ENCODE results near the gene BCKDHB. TPM values are rescaled to one million over a fixed set of nuclear protein-coding genes. Genes with fewer than 3 reads are reported as not detected.

The BCKDHB gene
- total RNA-seq, 2 donors from 2014 or later: 19.0 to 33.0 TPM

- 33% methylated on average over 2 of the region's 2 CpGs for WGBS
- no peaks in the 10 kb centered on the region for H3K4me1 ChIP-seq (replicated peaks)
- H3K27ac ChIP-seq: no peak overlapping the region
- TF ChIP-seq CTCF (IDR thresholded peaks at IDR 0.05) (no peak), POLR2A (IDR thresholded peaks at IDR 0.05) (no peak), POLR2AphosphoS5 (IDR thresholded peaks at IDR 0.05) (no peak)
- H3K36me3 ChIP-seq: no peaks in the 10 kb centered on the region
- intact Hi-C loops (cut with DNase I): no loop called here
- H3K27me3 ChIP-seq (replicated peaks; ENCODE audit: insufficient read depth): no peaks in the 10 kb centered on the region
- no peak for DNase-seq (ENCODE audit: low spot score)
- no peak overlapping the region for H3K4me3 ChIP-seq
- H3K9me3 ChIP-seq: no peaks in the 10 kb centered on the region
Observed at GRCh38 chr6:80357674-80358073, 251.2 kb downstream of the BCKDHB start.

DNA sequence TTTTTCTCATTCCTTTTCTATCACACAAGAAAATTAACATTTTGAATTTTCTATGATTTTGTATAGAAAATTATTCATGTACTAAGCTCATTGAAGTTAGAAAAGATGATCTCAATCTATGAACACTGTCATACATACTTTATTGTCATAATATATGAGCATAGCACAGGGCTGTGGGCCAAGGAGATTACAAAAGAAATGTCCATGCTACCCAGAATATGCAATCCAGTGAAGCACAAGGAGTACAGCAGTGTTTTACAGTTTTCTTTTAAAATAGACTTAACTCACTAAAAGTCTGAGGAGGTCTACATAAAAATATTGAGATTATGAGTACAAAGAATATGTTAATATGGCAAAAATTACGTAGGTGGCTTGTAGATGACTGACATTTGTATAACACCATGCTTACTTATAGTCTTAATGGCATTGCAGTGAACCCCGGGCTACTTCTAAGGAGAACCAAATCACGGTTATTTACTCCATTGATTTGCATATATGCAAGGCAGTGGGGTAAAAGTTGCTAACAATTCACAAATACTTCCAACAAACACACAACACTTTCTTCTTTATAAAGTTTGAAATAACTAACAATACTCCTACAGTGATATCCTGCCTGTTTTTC is 257.1 kb downstream of the BCKDHB start:
- no peak for TF ChIP-seq CTCF (IDR thresholded peaks at IDR 0.05)
- no peak for TF ChIP-seq POLR2A (IDR thresholded peaks at IDR 0.05)
- TF ChIP-seq POLR2AphosphoS5 (IDR thresholded peaks at IDR 0.05): no peak
- H3K27ac ChIP-seq: no peak overlapping the region
- no peak for DNase-seq (ENCODE audit: low spot score)
- H3K9me3 ChIP-seq: no peaks in the 10 kb centered on the region
- intact Hi-C loops (cut with DNase I): no loop called here
- no peaks in the 10 kb centered on the region for H3K4me1 ChIP-seq (replicated peaks)
- no peaks in the 10 kb centered on the region for H3K36me3 ChIP-seq
- no peaks in the 10 kb centered on the region for H3K27me3 ChIP-seq (replicated peaks; ENCODE audit: insufficient read depth)
- no peak overlapping the region for H3K4me3 ChIP-seq
- WGBS: 83% methylated on average over 3 of the region's 3 CpGs

GRCh38 chr6:80364149-80364548 is 257.7 kb downstream of the BCKDHB start:
- intact Hi-C loops (cut with DNase I): no loop called here
- 84% methylated on average over 3 of the region's 3 CpGs for WGBS
- Histone ChIP-seq H3K9me3 (no peaks in the 10 kb centered on the region), H3K36me3 (no peaks in the 10 kb centered on the region), H3K4me3 (no peak overlapping the region), H3K27ac (no peak overlapping the region), H3K27me3 (replicated peaks; ENCODE audit: insufficient read depth) (no peaks in the 10 kb centered on the region), H3K4me1 (replicated peaks) (no peaks in the 10 kb centered on the region)
- DNase-seq (ENCODE audit: low spot score): no peak
- TF ChIP-seq POLR2AphosphoS5 (IDR thresholded peaks at IDR 0.05) (no peak), POLR2A (IDR thresholded peaks at IDR 0.05) (no peak), CTCF (IDR thresholded peaks at IDR 0.05) (no peak)

GRCh38 chr6:80366051-80366450 is 259.6 kb downstream of the BCKDHB start:
- H3K27me3 ChIP-seq (replicated peaks; ENCODE audit: insufficient read depth): no peaks in the 10 kb centered on the region
- H3K27ac ChIP-seq: no peak overlapping the region
- TF ChIP-seq POLR2AphosphoS5 (IDR thresholded peaks at IDR 0.05) (no peak), POLR2A (IDR thresholded peaks at IDR 0.05) (no peak), CTCF (IDR thresholded peaks at IDR 0.05) (no peak)
- no peaks in the 10 kb centered on the region for H3K9me3 ChIP-seq
- no peak overlapping the region for H3K4me3 ChIP-seq
- H3K36me3 ChIP-seq: no peaks in the 10 kb centered on the region
- 97% methylated on average over 4 of the region's 4 CpGs for WGBS
- DNase-seq (ENCODE audit: low spot score): no peak
- no peaks in the 10 kb centered on the region for H3K4me1 ChIP-seq (replicated peaks)
- intact Hi-C loops (cut with DNase I): no loop called here

- TF ChIP-seq POLR2AphosphoS5 (IDR thresholded peaks at IDR 0.05): no peak
- no peak for TF ChIP-seq CTCF (IDR thresholded peaks at IDR 0.05)
- no peak for TF ChIP-seq POLR2A (IDR thresholded peaks at IDR 0.05)
- no peak overlapping the region for H3K27ac ChIP-seq
- H3K4me1 ChIP-seq (replicated peaks): no peaks in the 10 kb centered on the region
- no peaks in the 10 kb centered on the region for H3K27me3 ChIP-seq (replicated peaks; ENCODE audit: insufficient read depth)
- H3K4me3 ChIP-seq: no peak overlapping the region
- H3K9me3 ChIP-seq: no peaks in the 10 kb centered on the region
- DNase-seq (ENCODE audit: low spot score): no peak
- no peaks in the 10 kb centered on the region for H3K36me3 ChIP-seq
- intact Hi-C loops (cut with DNase I): no loop called here
Observed at GRCh38 chr6:80366714-80367113, 260.2 kb downstream of the BCKDHB start.

All from prostate gland (tissue), 2 donors.